Right lobe of liver (tissue), 6 donors: ENCODE data around the gene RCAN3. TPM values are rescaled to one million over a fixed set of nuclear protein-coding genes. Genes with fewer than 3 reads are reported as not detected.

Experiments
- ATAC-seq, 4 donors: fragments of 200-7000 bp; cut with Tn5 transposase; one replicate each; pipeline ENCODE4 v1.9.1; 2020; ENCODE audit warnings: mild to moderate bottlenecking in 4 of 4, moderate library complexity in 4 of 4
- DNase-seq, 3 donors: peaks; one replicate each; pipeline ENCODE4 v3.0.0-alpha.2; 2020
- H3K27ac ChIP-seq, 3 donors: fragments of 200-600 bp; one replicate each; pipeline ENCODE4 v1.8.0; 2022
- H3K27me3 ChIP-seq, 2 donors: fragments of 200-600 bp; one replicate each; pipeline ENCODE4 v1.8.0; 2022
- H3K36me3 ChIP-seq, 4 donors: fragments of 200-600 bp; sonication (generic) in 1 of 4; one replicate each; pipeline versions ENCODE4 v1.5.1 to v1.8.0; 2017 to 2022; ENCODE audit warnings: control low read depth in 1 of 4
- H3K4me1 ChIP-seq, 4 donors: fragments of 200-600 bp; sonication (generic) in 1 of 4; one replicate each; pipeline versions ENCODE4 v1.5.1 to v1.8.0; 2017 to 2022; ENCODE audit warnings: control low read depth in 1 of 4
- H3K4me3 ChIP-seq, 3 donors: fragments of 200-600 bp; one replicate each; pipeline ENCODE4 v1.8.0; 2022
- H3K9me3 ChIP-seq, 4 donors: fragments of 200-600 bp; sonication (generic) in 1 of 4; one replicate each; pipeline versions ENCODE4 v1.5.1 to v1.8.0; 2017 to 2022; ENCODE audit warnings: control low read depth in 1 of 4
- POLR2A ChIP-seq: fragments of 450-650 bp; IDR thresholded peaks from one replicate; pipeline ENCODE4 v1.6.1; 2017; ENCODE audit warnings: antibody characterized with exemption, mild to moderate bottlenecking
- WGBS: methylation state at CpG from one replicate; pipeline ENCODE4 v1.1.6; 2018; ENCODE audit warnings: low coverage, low lambda C conversion rate; ENCODE audit not compliant: insufficient coverage; ENCODE audit errors: missing lambda C conversion rate; 5-methylcytosine and 5-hydroxymethylcytosine counted together
- intact Hi-C, 2 donors: fragments of 100-400 bp; cut with DNase I; formaldehyde crosslinking; loops; one replicate each; pipeline versions ENCODE4 v1.11.2 to v1.14.1; 2022
- total RNA-seq, 6 experiments: library from RNA; depleted of rRNA in 2 of 6; stranded (reverse); fragments of >200 nt in 2 of 6; fragmentation: NEBNext Ultra II Directional in 3 of 6; extraction: Animal tissue kit (Norgen Biotek cat#: 25700) in 3 of 6; gene quantifications; one replicate each; pipeline versions ENCODE4 v1.1.0 to v1.2.4, GENCODE V29; 2016 to 2023
- TF ChIP-seq, protein P1 (sequence below), 4 donors: fragments of 200-600 bp in 3 of 4; fragments of 450-650 bp in 1 of 4; IDR thresholded peaks; one replicate each; pipeline versions ENCODE4 v1.5.1 to v1.8.0; 2016 to 2022; ENCODE audit warnings: antibody characterized with exemption in 4 of 4, mild to moderate bottlenecking in 2 of 4
- donor health status: DM: no; HTN: yes; CAD: no.
- donor health status: DM: no; HTN: no; CAD: no.
- donor health status: DM: no; HTN: no; CAD: no.
- donor health status: DM: no; HTN: yes; CAD: no.
- donor health status: DM: no; HTN: yes; CAD: no.

Gene RCAN3
- total RNA-seq, 6 experiments from 2014 or later: 1.2 to 3.1 (median 2.1) TPM

DNA sequence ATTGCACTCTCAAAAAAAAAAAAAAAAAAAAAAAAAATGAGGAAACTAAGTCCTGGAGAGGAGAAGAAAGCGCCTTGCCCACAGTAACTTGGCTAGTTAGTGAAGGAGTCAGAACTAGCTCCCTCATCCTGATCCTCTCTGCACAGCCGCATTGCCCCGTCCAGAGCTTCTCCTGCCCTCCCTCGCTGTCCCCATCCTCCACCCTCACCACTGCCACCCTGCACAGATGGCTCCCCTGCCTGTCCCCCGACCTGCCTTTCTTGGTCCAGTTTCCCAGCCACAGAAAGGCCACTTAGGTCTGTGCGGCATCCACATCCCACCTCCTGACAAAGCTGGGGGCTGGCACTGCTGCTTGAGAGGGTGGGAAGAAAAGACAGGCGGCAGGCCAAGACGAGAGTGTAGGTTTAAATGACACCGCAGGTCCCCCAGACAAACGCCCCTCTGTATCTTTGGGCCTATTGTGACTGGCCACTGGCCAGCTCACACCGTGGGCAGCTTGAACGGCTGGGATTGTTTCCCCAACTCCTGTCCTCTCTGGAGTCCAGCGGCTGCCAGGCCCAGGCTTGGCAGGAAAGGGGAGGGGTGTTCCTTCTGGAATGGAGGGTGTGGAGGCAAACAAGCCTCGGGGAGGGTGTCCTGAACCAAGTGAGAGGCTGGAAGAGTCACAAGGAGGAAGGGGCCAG is 73.4 kb downstream of the RCAN3 start:
- Histone ChIP-seq H3K4me3 (no peak overlapping the region), H3K4me1 (peaks cover 0 to 9% (median 3%) of the 10 kb centered on the region in 4 donors), H3K36me3 (no peaks in the 10 kb centered on the region), H3K27me3 (no peaks in the 10 kb centered on the region), H3K9me3 (no peaks in the 10 kb centered on the region), H3K27ac (no peak overlapping the region)
- no peak for DNase-seq
- TF ChIP-seq, protein P1, sequence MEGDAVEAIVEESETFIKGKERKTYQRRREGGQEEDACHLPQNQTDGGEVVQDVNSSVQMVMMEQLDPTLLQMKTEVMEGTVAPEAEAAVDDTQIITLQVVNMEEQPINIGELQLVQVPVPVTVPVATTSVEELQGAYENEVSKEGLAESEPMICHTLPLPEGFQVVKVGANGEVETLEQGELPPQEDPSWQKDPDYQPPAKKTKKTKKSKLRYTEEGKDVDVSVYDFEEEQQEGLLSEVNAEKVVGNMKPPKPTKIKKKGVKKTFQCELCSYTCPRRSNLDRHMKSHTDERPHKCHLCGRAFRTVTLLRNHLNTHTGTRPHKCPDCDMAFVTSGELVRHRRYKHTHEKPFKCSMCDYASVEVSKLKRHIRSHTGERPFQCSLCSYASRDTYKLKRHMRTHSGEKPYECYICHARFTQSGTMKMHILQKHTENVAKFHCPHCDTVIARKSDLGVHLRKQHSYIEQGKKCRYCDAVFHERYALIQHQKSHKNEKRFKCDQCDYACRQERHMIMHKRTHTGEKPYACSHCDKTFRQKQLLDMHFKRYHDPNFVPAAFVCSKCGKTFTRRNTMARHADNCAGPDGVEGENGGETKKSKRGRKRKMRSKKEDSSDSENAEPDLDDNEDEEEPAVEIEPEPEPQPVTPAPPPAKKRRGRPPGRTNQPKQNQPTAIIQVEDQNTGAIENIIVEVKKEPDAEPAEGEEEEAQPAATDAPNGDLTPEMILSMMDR (IDR thresholded peaks at IDR 0.05): no peak
- no peak for TF ChIP-seq POLR2A
- peak in 2 of 4 donors; percentile 22 to 44 for ATAC-seq
- intact Hi-C loops: no loop called here
- WGBS: 35% methylated on average over 11 of the region's 14 CpGs

DNA sequence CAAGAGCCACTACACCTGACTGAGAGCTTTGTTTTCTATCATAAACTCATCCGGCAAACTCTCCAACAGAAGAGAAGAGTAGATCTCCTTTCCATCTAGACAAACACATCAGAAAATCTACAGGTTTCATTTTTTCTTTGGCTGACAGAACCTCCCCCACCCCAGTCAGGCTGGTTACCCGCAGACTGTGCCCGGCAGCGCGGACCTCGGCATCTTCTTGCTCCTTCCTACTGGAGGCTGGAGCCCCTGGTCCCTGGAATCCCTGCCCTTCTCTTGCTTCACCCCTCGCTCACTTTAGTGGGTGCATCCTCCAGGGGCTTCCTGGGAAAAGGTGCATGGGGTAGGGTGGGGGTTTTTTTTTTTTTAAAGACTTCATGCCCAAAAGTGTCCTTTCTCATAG is 76.2 kb downstream of the RCAN3 start:
- intact Hi-C loops: no loop called here
- TF ChIP-seq POLR2A: no peak
- TF ChIP-seq, protein P1 (IDR thresholded peaks at IDR 0.05): no peak
- Histone ChIP-seq H3K27ac (no peak overlapping the region), H3K27me3 (no peaks in the 10 kb centered on the region), H3K9me3 (no peaks in the 10 kb centered on the region), H3K36me3 (no peaks in the 10 kb centered on the region), H3K4me3 (no peak overlapping the region), H3K4me1 (peaks cover 0 to 12% (median 4%) of the 10 kb centered on the region in 4 donors)
- peak in 1 of 3 donors; percentile 18 for DNase-seq
- WGBS: 97% methylated on average over 6 of the region's 7 CpGs
- ATAC-seq: no peak

DNA sequence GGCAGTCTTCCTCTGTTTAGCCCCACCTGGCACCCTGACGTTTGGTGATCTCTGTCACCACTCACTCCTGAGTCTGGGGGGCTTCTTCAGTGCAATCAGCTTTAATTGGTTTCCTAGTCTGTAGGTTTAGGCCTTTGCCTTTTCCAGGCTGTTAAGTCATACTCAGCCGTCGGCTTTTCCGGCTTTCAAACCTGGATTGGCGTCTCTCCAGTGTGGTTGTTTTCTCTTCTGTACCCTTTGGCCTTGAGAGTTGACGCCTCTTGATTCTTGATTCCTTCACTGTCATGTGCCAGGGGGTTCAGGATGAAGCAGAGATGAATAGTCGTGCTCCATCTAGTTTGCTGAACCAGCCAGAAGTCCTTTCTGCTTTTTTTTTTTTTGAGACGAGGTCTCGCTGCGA is 78.1 kb downstream of the RCAN3 start:
- peak in 2 of 3 donors; percentile 50 to 56 for DNase-seq
- H3K36me3 ChIP-seq: no peaks in the 10 kb centered on the region
- no peak overlapping the region for H3K4me3 ChIP-seq
- no peaks in the 10 kb centered on the region for H3K27me3 ChIP-seq
- no peaks in the 10 kb centered on the region for H3K9me3 ChIP-seq
- H3K4me1 ChIP-seq: peaks cover 0 to 12% (median 4%) of the 10 kb centered on the region in 4 donors
- ATAC-seq: peak; percentile 62 to 90 (median 79)
- intact Hi-C loops: no loop called here
- H3K27ac ChIP-seq: peak overlapping the region in 1 of 3 donors; percentile 36
- 42% methylated on average over 9 of the region's 10 CpGs for WGBS
- TF ChIP-seq POLR2A: no peak
- TF ChIP-seq, protein P1 (IDR thresholded peaks at IDR 0.05): no peak

DNA sequence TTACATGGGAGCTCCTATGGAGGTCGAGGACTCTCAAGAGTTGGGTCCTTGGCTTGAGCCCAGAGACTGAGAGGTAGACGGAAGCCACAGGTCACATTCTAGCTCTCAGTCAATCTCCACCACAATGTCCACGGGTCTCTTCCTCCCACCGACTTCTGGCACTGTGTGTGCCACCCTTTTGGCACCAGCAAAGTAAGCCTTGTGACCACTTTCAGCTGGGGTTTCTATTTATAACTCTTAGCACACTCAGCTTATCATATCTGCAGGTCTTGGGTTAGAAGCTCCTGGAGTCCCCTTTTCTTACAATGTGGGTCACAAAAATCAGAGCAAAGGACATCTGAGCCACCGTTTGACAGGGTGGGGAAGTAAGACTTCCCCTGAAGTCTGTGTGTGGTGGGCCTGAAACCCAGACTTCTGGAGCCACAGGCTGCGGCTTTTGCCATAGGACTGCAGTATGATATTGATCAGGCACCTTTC is 81.6 kb downstream of the RCAN3 start:
- WGBS: 58% methylated on average over 3 of the region's 6 CpGs
- peaks cover 0 to 16% (median 7%) of the 10 kb centered on the region in 4 donors for H3K4me1 ChIP-seq
- ATAC-seq (no peak), DNase-seq (no peak)
- TF ChIP-seq, protein P1 (IDR thresholded peaks at IDR 0.05): no peak
- no peak for TF ChIP-seq POLR2A
- no peak overlapping the region for H3K27ac ChIP-seq
- H3K27me3 ChIP-seq: no peaks in the 10 kb centered on the region
- H3K4me3 ChIP-seq: no peak overlapping the region
- H3K9me3 ChIP-seq: no peaks in the 10 kb centered on the region
- H3K36me3 ChIP-seq: no peaks in the 10 kb centered on the region
- intact Hi-C loops: no loop called here
